Activated CD4-positive, alpha-beta T cell treated with anti-CD3 and anti-CD28 coated beads for 4 hours (primary cell): Measurements from ENCODE around the gene FRMD4A.
"Not testable (repeated sequence)": the region's sequence is repeated elsewhere in the genome, so short reads cannot be mapped to it uniquely, and the experiment has no call there.

ENCODE experiments used
- DNase-seq, 2 donors: peaks; one replicate each; pipeline ENCODE4 v3.0.0-alpha.2; 2020

Gene FRMD4A

DNA sequence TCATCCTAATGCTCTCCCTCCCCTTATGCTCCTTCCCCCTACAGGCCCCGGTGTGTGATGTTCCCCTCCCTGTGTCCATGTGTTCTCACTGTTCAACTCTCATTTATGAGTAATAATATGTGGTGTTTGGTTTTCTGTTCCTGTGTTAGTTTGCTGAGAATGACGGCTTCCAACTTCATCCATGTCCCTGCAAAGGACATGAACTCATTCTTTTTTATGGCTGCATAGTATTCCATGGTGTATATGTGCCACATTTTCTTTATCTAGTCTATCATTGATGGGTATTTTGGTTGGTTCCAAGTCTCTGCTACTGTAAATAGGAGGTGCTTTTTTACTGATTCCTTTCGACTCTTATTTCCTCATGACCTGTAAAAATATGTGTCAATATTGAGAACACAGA, 92.1 kb downstream of the FRMD4A start:
- DNase-seq = not testable (repeated sequence)

DNA sequence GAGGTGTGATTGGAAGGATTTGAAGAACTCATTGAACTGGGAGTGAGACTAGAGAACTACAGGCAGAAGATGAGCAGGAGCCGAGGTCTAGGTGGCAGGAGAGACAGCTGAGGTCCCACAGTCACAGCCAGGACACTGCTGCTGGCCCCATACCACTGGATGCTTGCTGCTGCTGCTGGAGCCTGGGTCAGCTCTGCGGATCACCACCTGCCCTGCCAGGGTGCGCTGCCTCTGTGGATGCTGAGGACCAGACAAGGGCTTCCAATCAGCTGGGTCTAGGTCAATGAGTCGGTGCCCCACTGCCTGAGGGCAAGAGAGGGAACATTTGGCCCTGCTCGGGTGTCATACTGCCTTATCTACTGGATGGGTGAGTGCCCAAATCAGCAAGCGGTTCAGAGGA, 94.4 kb downstream of the FRMD4A start:
- DNase-seq = no peak

DNA sequence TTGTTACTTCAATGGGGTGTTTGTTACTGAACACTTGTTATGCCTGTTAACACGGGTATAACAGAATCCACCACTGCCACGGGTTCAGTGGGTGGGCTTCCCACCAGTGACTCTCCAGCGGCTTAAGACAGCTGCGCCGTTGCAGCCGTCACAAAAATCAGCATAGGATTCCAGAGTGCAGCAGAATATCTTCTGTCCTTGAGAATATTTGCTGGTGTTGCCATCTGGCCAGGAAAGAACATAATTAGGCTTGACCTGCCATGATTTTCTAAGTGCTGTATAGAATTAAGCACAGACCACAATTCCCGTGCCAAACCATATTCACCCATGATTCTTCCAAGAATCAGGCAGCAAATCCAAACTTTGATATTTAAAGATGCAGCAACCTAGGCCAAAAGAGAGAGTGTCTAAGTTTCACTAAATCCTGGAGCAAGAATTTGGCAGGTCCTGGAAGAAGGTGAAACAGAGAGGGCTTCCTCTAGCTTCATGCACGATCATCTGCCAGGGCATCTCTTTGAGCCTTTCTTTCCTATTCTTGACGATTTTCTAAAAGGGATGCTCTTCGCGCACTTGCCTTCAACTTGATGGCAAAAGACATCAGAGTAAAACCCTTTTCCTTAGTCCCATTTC, 95.0 kb downstream of the FRMD4A start:
- DNase-seq = no peak

DNA sequence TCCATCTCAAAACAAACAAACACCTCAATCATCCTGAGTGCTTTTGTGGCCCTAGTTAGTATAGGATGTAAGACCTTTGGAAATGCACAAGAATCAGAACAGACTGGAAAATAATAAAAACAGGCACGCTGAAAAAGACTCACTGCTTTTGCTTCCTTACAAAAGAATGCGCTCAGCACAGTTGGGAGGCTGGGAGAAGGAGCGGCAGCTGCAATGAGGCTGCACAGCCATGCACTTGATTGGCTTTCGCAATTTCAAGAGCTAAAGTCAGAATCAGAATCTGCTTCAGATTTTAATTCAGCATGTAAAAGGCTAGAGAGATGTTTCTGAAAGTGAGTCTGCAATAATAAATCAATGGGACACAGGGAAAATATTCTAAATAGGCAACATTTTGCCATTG, 97.2 kb downstream of the FRMD4A start:
- no peak for DNase-seq

- not testable (repeated sequence) for DNase-seq
Measured at GRCh38 chr10:14228798-14229197, 101.9 kb downstream of the FRMD4A start.

- no peak for DNase-seq
Measured at GRCh38 chr10:14225379-14225778, 105.3 kb downstream of the FRMD4A start.

DNA sequence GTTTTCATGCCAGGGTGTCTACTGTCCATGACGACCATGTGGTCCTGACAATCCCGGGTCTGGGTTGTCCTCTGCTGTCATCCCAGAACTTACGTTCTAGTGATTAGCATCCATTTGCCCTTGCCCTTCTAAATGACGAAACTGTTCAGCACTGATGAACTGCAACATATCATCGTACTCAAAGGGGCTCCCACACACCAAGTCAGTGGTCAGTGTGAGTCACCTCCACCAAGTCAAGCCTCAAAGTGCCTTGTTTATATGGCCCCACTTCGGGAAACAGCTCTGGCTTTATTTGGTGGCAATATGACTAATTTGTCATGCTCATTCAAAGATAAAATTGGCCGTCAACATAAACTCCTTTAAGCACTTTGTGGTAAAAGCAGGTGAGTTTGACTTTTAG, 110.7 kb downstream of the FRMD4A start:
- DNase-seq = no peak

DNA sequence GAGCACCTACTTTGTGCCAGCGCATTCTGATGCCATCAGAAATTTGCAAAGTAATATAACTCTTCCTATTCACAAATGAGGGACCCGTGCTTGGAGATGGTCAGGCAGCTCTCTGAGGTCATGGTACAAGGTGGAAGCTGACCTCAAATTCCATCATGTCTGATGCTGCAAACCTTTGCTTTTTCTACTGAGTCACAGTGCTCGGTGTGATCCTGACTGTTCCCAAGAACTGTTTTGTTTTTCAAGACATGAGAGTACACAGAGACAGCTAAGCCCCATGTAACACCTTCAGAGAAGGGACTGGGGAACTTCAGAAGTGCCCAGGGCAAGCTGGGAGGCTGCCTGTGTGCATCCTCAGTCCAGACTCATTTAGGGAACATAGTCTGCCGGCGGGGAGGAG, 111.3 kb downstream of the FRMD4A start:
- DNase-seq = no peak

DNA sequence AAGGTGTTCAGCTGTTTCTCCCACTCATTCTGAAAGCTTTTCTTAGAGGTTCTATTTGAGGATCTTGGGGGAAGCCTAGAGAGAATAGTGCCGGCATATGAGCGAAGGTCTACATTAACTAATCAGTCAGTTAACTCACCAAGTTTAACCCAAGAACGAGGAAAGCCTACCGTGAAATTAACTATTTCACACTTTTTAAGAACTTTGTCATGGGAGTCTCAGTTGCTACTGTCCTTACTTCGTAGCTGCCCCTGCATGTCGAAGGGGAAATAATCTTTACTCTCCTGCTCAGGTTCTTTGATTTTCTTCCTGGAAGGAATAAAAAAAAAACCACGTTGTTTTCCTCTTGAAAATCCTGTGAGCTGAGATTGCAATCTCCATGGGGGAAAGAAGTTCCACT, 115.1 kb downstream of the FRMD4A start:
- DNase-seq = no peak

DNA sequence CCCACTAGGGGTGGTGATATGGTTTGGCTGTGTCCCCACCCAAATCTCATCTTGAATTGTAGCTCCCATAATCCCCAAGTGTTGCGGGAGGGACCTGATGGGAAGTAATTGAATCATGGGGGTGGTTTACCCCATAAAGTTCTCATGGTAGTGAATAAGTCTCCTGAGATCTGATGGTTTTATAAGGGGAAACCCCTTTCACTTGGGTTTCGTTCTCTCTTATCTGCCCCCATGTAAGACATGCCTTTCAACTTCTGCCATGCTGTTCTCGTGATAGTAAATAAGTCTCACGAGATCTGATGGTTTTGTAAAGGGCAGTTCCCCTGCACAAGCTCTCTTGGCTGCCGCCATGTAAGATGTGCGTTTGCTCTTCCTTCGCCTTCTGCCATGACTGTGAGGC, 117.0 kb downstream of the FRMD4A start:
- DNase-seq = not testable (repeated sequence)

DNA sequence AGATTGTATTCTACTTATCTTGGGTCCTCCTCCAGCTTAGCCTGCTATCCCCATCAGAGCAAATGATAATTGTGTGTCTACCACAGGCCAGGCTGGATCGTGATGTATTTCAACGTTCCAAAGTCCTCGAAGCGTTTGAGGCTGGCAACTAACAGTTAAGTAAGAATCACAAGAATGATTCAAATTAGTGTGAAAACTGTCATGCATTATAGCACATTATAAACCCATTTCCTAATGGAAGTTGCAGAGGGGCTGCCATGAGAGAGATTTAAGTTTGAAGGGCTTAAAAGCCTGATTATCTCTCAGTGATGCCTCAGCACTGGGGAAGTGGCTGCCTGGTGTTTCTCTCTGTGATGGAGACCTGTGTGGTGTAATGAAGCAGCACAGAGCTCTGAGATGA, 119.1 kb downstream of the FRMD4A start:
- no peak for DNase-seq

GRCh38 chr10:14208231-14208630, 122.5 kb downstream of the FRMD4A start:
- DNase-seq = no peak

- DNase-seq = no peak
Measured at GRCh38 chr10:14205233-14205632, 125.5 kb downstream of the FRMD4A start.

- no peak for DNase-seq
Measured at GRCh38 chr10:14200698-14201544, 129.8 kb downstream of the FRMD4A start.

DNA sequence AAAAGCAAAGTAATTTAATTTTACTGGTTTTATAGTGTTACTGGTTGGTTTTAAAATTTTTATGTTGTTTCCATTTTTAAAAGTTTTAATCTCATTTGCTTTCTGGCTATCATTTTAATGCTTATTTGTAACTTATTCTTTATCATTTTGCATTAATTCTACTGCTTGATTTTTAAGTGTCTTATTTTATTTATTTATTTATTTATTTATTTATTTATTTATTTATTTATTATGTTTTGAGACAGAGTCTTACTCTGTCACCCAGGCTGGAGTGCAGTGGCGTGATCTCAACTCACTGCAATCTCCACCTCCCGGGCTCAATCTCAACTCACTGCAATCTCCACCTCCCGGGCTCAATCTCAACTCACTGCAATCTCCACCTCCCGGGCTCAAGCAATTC, 131.6 kb downstream of the FRMD4A start:
- not testable (repeated sequence) for DNase-seq

DNA sequence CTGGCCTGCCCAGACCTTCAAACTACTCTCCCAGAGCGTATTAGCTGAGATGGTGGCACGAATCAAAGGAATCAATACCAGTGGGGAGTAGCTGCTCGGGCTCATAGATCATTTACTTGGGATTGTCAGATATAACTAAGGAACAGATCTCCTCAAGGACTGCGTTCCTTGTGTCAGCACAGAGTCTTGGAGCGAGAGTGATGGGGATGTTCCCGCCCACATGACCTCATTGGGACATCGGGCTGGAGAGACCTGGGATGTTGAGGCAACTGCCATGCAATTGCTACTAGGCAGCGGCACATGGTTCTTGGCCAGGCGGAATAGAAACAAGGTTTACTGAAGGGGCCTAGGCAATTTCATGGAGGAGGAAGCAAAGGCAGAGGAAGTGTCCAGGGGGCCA, 132.6 kb downstream of the FRMD4A start:
- DNase-seq = no peak

DNA sequence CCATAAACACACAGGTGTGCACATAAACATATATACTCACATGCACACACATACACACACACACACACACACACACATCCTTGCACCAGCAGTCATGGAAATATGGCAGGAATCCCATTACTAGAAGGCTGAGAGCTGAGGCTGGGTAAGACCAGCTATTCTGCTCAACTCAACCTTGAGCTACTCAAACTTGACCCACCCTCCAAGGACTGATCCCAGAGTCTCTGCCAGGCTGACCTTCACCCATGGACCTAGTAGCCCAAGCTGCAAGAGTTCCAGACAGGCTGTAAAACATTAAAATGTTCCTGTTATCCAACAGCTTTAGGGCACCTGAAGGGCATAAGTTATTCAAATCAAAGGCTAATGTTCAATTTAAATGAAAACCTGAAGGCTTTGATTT, 134.6 kb downstream of the FRMD4A start:
- DNase-seq = no peak

- DNase-seq = no peak
Measured at GRCh38 chr10:14195433-14195832, 135.3 kb downstream of the FRMD4A start.

DNA sequence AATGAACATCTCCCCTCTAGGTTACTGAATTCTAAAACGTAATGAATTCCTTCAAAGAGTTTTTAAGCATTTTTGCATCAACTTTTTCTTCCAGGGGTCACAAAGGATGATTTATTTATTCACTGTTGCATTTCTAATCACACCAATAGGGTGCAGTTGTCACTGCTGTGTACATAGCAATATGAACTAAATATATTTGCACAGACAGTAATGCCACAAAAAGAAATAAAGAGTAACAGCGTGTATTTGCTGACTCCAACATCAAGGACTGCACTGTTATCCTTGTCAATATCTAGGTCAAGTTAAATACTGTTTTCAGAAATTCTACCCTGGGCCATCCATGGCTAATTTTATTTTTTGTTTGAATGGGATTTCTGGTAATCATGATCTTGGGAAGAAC, 138.0 kb downstream of the FRMD4A start:
- DNase-seq = no peak

GRCh38 chr10:14191871-14192270, 138.9 kb downstream of the FRMD4A start:
- DNase-seq = no peak

- DNase-seq = no peak
Measured at GRCh38 chr10:14191407-14191806, 139.3 kb downstream of the FRMD4A start.

GRCh38 chr10:14190702-14191101, 140.0 kb downstream of the FRMD4A start:
- no peak for DNase-seq

DNA sequence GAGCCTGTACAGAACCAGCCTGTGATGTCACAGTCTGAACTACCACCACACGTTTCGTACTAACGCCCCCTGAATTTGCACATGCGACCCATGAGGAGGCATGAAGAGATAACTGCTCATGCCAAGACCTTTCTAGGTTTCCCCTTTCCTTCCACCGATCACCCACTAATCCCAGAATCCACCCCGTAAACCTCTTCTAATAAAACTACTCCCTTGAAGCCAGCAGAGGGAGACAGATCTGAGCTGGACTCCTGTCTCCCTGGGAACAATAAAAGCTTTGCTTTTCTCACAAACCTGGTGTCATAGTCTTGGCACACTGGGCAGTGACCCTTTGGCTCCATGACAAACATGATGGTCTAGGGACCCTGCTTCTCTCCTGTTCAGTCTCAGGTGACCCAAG, 144.5 kb downstream of the FRMD4A start:
- DNase-seq = no peak

DNA sequence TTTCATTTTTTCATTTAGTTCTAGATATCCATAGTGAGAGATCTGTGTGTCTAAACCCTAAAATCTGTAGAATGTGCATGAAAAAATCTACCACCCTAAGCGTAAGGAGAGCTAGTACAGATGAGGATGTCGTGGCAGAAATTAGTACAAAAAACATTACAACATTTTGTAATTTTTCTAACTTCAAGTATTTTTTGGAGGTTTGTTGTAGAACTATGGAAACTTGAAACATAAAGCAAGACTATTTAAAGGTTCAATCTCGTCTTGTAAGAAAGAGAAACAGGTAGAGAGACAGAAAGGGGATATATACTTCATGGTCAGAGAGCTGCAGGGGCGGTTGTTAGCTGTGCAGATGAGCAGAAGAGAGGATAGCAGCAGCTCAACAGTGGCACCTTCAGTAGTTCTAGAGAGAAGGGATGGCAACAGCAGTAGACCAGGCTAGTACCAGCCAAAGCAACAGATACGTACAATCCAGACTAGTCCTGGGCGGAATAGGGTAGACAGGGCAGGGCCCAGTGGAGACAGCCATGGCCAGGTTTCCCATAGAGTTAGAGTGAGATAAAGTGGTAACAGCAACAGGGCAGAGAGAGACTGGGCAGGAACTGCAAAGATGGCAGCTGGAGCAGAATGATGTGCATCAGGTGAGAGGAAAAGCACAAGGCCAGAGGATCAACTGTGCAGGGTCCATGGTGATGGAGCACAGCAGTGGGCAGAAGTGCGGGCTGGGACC, 145.2 kb downstream of the FRMD4A start:
- DNase-seq = peak; percentile 16 to 22
